Measurements from ENCODE around the gene ID2.

ID2 gene

GRCh38 chr2:8680822-8681760 lies 765 bp upstream of the ID2 start:
- CTCF ChIA-PET = interaction anchor here (0.6 to 1.2 kb wide), 7 partner anchors 12 to 1584 kb away, joined by 3 to 5 read pairs (median 3); no protein-coding TSS in a partner anchor
- H3K4me1 ChIP-seq (ENCODE audit: control insufficient read depth, insufficient read depth, low read length) = peaks cover 8% of the 10 kb centered on the region
- H3K4me3 ChIP-seq (ENCODE audit: low read depth, low read length) = peak overlapping the region; percentile 32
- peaks cover 0 to 18% of the 10 kb centered on the region in 2 experiments; a peak in 1 of 3 replicates for H3K36me3 ChIP-seq (ENCODE audit: control insufficient read depth in 2 of 2, insufficient read depth in 1 of 2, low read length in 2 of 2)
- POLR2A ChIA-PET = interaction anchor here (0.5 to 2.9 kb wide), 69 partner anchors 9 to 1416 kb away, joined by 3 to 31 read pairs (median 4); partner anchors contain the start of gene MBOAT2
- no peaks in the 10 kb centered on the region for H3K9me3 ChIP-seq (ENCODE audit: control insufficient read depth, insufficient read depth, low read depth, low read length)
- peak overlapping the region; percentile 97 for H3K27ac ChIP-seq (ENCODE audit: extremely low read depth, low read depth, low read length)
- TF ChIP-seq ZNF561 (tag by site-specific recombination; IDR thresholded peaks at IDR 0.05; ENCODE audit: borderline replicate concordance) (0 out of 2 replicates have a peak, but pooled peaks have one; percentile 58), ZNF449 (tag by site-specific recombination; IDR thresholded peaks at IDR 0.05) (peak; percentile 91), EGR2 (tag by site-specific recombination; IDR thresholded peaks at IDR 0.05; ENCODE audit: low read depth) (peak; percentile 81), GFI1B (tag by site-specific recombination; IDR thresholded peaks at IDR 0.05) (peak; percentile 94), OSR2 (tag by site-specific recombination; IDR thresholded peaks at IDR 0.05) (peak; percentile 39; the same call in 1 of the 2 replicates), ZNF394 (tag by site-specific recombination; IDR thresholded peaks at IDR 0.05; ENCODE audit: borderline replicate concordance) (peak; percentile 11; the same call in 1 of the 2 replicates), ZFP37 (tag by site-specific recombination; IDR thresholded peaks at IDR 0.05) (no peak), ZBTB44 (tag by site-specific recombination; IDR thresholded peaks at IDR 0.05) (peak; percentile 78), ZBTB17 (tag by site-specific recombination; IDR thresholded peaks at IDR 0.05) (peak; percentile 85), PRDM1 (tag by site-specific recombination; IDR thresholded peaks at IDR 0.05) (peak; percentile 97), ZNF580 (tag by site-specific recombination; IDR thresholded peaks at IDR 0.05) (0 out of 2 replicates have a peak, but pooled peaks have one; percentile 56), ZNF629 (tag by site-specific recombination; IDR thresholded peaks at IDR 0.05) (peak; percentile 58), ZBTB10 (tag by site-specific recombination; IDR thresholded peaks at IDR 0.05) (0 out of 2 replicates have a peak, but pooled peaks have one; percentile 28), KLF16 (tag by site-specific recombination; IDR thresholded peaks at IDR 0.05) (0 out of 2 replicates have a peak, but pooled peaks have one; percentile 31), ZNF639 (tag by site-specific recombination; IDR thresholded peaks at IDR 0.05) (no peak), ZNF398 (tag by site-specific recombination; IDR thresholded peaks at IDR 0.05) (peak; percentile 63), ZNF366 (tag by site-specific recombination; conservative IDR thresholded peaks at IDR 0.05) (peak; percentile 88), ZFP69B (tag by site-specific recombination; IDR thresholded peaks at IDR 0.05) (peak; percentile 44; the same call in 1 of the 2 replicates), IKZF3 (tag by site-specific recombination; IDR thresholded peaks at IDR 0.05) (0 out of 2 replicates have a peak, but pooled peaks have one; percentile 18), ZNF596 (tag by site-specific recombination; IDR thresholded peaks at IDR 0.05) (peak; percentile 42; the same call in 1 of the 2 replicates), ZBTB20 (tag by site-specific recombination; IDR thresholded peaks at IDR 0.05) (peak; percentile 62), ZNF24 (tag by site-specific recombination; IDR thresholded peaks at IDR 0.05) (peak; percentile 71; the same call in 1 of the 2 replicates)
